ENCODE measurements around the gene SORCS2.

GRCh38 chr4:7289589-7289988, 97.3 kb downstream of the SORCS2 start:
- TF ChIP-seq CTCF (IDR thresholded peaks at IDR 0.05): no peak
- TF ChIP-seq POLR2A (IDR thresholded peaks at IDR 0.05): no peak

Measured in uterus (tissue), 2 donors.